HG03571 (cell line): ENCODE data around the gene HSF5.
A peak's percentile ranks its signal among the peaks of the same experiment; 100 is the strongest.
"Not testable (repeated sequence)": the region's sequence is repeated elsewhere in the genome, so short reads cannot be mapped to it uniquely, and the experiment has no call there.

Experiments
- ATAC-seq: cut with Tn5 transposase; IDR thresholded peaks from one replicate; pipeline ENCODE4 v1.9.1; 2021; ENCODE audit not compliant: unreplicated experiment

HSF5 gene

GRCh38 chr17:58488428-58488890, 251 bp upstream of the HSF5 start:
- ATAC-seq, result no peak

GRCh38 chr17:58484600-58484999, 3.6 kb downstream of the HSF5 start:
- no peak for ATAC-seq

GRCh38 chr17:58481798-58482197, 6.4 kb downstream of the HSF5 start:
- ATAC-seq, result not testable (repeated sequence)

- ATAC-seq, result no peak
Observed at GRCh38 chr17:58480090-58480489, 8.1 kb downstream of the HSF5 start.

- ATAC-seq, result no peak
Observed at GRCh38 chr17:58476812-58477211, 11.4 kb downstream of the HSF5 start.

GRCh38 chr17:58475985-58476384, 12.2 kb downstream of the HSF5 start:
- ATAC-seq, result no peak

- ATAC-seq, result no peak
Observed at GRCh38 chr17:58470356-58470755, 17.9 kb downstream of the HSF5 start.

- ATAC-seq, result no peak
Observed at GRCh38 chr17:58468944-58469343, 19.3 kb downstream of the HSF5 start.

- no peak for ATAC-seq
Observed at GRCh38 chr17:58455491-58455890, 32.7 kb downstream of the HSF5 start.

GRCh38 chr17:58452738-58453137, 35.5 kb downstream of the HSF5 start:
- ATAC-seq, result no peak

- ATAC-seq, result no peak
Observed at GRCh38 chr17:58447039-58447975, 40.9 kb downstream of the HSF5 start.

GRCh38 chr17:58446086-58446485, 42.1 kb downstream of the HSF5 start:
- ATAC-seq, result no peak

GRCh38 chr17:58436805-58437239, 51.4 kb downstream of the HSF5 start:
- ATAC-seq, result no peak

- ATAC-seq, result no peak
Observed at GRCh38 chr17:58436245-58436644, 52.0 kb downstream of the HSF5 start.

- no peak for ATAC-seq
Observed at GRCh38 chr17:58432806-58433573, 55.2 kb downstream of the HSF5 start.

- no peak for ATAC-seq
Observed at GRCh38 chr17:58427807-58428206, 60.4 kb downstream of the HSF5 start.

GRCh38 chr17:58421711-58422110, 66.5 kb downstream of the HSF5 start:
- ATAC-seq, result no peak

GRCh38 chr17:58420827-58421226, 67.4 kb downstream of the HSF5 start:
- no peak for ATAC-seq

GRCh38 chr17:58417300-58418092, 70.7 kb downstream of the HSF5 start, which contains the start of gene RNF43:
TSS of gene RNF43 (minus strand) at chr17:58417534. CDS start at chr17:58415577, 1,957 bp downstream.
- peak; percentile 92 for ATAC-seq

- ATAC-seq, result no peak
Observed at GRCh38 chr17:58416937-58417299, 71.3 kb downstream of the HSF5 start.

- ATAC-seq, result no peak
Observed at GRCh38 chr17:58416396-58416795, 71.8 kb downstream of the HSF5 start.
